ENCODE measurements around the gene SND1.
A peak's percentile ranks its signal among the peaks of the same experiment; 100 is the strongest.
"Not testable (repeated sequence)": the region's sequence is repeated elsewhere in the genome, so short reads cannot be mapped to it uniquely, and the experiment has no call there.

SND1 gene

DNA sequence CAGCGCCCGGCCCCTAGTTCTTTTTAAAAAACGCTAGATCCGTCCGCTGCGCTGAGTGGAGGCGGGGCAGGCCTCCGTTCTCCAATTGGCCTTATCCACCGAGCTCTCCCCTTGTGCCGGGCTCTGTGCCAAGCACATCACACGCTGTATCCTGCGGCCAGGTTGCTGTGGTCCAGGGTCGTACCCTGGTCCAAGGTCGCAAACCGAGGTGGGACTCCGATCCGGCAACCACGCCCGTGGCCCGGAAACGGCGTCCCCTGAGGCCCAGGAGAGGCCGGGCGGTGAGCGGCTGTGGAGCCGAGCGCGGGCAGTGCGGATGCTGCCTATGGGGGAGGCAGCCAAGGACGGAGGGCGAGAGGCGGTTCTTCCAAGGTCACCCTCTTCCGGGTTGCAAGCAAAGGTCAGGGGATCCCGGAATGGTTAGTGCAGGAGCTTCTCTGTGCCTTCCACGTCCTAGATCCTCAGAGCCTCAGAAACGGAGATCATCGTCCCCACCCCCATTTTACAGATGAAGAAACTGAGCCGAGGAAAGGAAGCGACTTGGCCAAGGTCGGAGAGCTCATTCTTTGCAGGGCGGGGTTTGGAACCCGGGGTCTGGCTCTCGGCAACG, 451.6 kb downstream of the SND1 start:
- peak; percentile 15 for DNase-seq (ENCODE audit: low read depth)
- H3K4me3 ChIP-seq (ENCODE audit: low read length) = peak overlapping the region; percentile 52
- TF ChIP-seq CTCF (conservative IDR thresholded peaks at IDR 0.05; ENCODE audit: low read length) = no peak

DNA sequence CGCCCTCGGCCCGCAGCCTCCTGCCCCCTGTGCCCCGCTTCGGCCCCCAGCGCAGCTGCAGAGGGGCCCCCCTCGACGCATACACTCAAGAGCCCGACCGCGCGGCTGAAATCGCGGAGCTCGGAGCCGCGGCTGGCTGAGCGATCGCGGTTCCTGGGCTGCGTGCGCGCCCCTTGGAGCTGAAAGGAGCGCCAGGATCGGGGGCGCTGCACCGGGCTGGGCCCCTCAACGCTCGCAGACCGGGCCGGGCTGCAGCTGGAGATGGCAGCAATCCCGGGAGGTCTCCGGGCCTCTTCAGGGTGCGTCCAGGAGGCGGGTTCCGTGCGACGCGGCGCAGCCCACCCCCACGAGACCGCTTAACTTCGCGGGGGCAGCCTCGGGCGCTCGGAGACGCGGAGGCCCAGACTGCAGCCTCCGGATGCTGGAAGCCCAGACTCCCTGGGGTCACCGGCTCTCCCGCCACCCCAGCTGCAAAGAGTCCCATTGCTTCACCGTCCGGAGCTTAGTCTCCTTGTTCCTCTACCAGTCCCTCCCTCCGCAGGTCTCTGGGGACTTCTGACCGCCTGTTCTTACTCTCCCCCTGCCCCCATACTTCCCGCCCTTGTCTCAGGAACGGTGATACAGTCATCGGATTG, 452.2 kb downstream of the SND1 start:
- TF ChIP-seq CTCF (conservative IDR thresholded peaks at IDR 0.05; ENCODE audit: low read length) = no peak
- H3K4me3 ChIP-seq (ENCODE audit: low read length) = peak overlapping the region; percentile 52
- DNase-seq (ENCODE audit: low read depth) = peak; percentile 22

DNA sequence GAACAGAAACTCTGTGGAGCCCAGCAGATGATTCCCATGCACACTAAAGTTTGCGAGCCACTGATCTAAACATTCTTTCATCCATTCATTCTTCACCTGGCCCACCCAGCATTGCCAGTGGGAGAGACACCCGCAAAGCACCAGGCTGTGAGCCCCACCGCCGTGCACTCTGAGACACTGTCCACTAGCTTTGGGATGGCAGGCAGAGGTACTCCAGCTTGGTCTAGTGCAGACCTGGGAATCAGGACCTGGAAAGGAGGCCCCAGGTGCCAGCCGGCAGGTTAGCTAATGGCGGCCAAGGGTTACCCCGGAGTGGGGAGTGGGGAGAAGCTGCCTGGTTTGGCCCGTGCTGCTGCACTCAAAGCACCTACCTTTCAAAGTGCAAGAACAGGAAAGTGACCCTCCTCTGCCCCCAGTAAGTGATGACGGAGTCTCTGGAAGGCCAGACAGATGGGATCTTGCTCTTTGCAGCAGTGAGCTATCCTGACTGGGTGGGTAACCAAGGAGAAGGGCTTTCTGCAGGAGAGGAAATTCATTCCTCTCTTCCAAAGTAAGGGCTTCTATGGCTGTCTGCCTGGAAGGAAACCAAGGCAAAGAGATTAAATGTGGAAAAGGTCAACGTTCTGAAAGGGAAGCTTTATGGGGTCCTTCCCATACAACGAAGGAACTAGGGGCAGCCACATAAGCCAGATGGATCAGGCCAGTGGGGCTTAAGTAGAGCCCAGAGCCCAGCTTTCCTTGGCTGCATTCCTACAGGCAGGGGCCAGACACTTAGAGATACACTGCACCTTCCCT, 453.4 kb downstream of the SND1 start:
- no peak for TF ChIP-seq CTCF (conservative IDR thresholded peaks at IDR 0.05; ENCODE audit: low read length)
- no peak overlapping the region for H3K4me3 ChIP-seq (ENCODE audit: low read length)
- no peak for DNase-seq (ENCODE audit: low read depth)

DNA sequence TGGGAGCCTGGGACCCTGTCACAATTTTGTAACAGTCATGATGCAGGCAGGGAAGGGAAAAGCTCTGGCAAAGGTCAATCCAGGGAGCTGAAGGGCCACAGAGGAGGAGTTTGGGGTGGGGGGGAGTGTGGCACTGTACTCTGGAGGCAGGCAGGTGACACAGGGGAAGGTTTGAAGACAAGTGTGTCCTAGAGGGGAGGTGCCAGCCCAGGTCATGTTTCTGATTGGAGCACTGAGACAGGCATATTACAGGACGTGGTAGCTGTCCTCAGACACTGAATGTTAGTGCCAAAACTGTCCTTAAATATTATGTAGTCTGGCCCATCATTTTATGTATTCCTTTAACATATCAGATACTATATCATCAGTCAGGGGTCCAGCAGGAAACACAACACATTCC, 454.8 kb downstream of the SND1 start:
- no peak for DNase-seq (ENCODE audit: low read depth)
- no peak overlapping the region for H3K4me3 ChIP-seq (ENCODE audit: low read length)

GRCh38 chr7:128107516-128107915, 455.5 kb downstream of the SND1 start:
- not testable (repeated sequence) for DNase-seq (ENCODE audit: low read depth); H3K4me3 ChIP-seq (ENCODE audit: low read length)

More for the DNA sequence above, 454.8 kb downstream of the SND1 start:
- no peak for TF ChIP-seq CTCF (conservative IDR thresholded peaks at IDR 0.05; ENCODE audit: low read length)

GRCh38 chr7:128108129-128108528, 456.1 kb downstream of the SND1 start:
- H3K4me3 ChIP-seq (ENCODE audit: low read length) = no peak overlapping the region
- DNase-seq (ENCODE audit: low read depth) = no peak
- no peak for TF ChIP-seq CTCF (conservative IDR thresholded peaks at IDR 0.05; ENCODE audit: low read length)

DNA sequence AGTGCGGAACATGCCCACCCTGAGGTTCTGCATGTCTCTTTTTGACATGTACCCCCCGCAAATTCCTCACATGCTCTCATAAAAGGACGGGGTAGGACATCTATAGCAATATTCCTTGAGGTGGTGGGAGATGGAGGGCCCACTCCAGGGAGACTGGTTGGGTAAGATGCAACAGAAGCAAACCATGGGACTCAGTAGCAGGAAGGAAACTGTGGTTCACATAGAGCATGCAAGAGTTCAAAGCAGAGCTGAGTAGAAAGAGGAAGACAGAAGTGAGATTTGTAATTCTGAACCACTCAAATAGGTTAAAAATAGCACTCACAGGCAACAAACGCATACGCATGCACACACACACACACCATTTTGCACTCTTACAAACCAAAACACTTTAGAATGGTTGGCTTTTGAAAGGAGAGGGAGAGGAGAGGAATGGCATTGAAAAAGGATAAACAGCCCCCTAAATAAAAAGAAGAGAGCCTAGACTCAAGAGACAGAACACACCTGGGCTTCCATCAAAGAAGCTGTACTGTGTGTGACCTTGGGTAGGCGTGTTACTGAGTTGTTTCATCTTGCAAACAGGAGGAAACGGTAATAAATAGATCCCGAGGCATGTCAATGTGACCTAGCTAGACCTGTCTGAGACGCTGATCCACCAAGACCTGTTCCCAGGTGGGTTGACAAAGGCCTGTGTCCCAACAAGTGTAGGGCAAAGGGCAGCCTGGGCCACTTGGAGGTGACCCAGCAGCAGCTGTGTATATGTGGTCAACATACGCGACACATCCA, 456.8 kb downstream of the SND1 start:
- no peak for DNase-seq (ENCODE audit: low read depth)
- H3K4me3 ChIP-seq (ENCODE audit: low read length) = no peak overlapping the region
- TF ChIP-seq CTCF (conservative IDR thresholded peaks at IDR 0.05; ENCODE audit: low read length) = no peak

DNA sequence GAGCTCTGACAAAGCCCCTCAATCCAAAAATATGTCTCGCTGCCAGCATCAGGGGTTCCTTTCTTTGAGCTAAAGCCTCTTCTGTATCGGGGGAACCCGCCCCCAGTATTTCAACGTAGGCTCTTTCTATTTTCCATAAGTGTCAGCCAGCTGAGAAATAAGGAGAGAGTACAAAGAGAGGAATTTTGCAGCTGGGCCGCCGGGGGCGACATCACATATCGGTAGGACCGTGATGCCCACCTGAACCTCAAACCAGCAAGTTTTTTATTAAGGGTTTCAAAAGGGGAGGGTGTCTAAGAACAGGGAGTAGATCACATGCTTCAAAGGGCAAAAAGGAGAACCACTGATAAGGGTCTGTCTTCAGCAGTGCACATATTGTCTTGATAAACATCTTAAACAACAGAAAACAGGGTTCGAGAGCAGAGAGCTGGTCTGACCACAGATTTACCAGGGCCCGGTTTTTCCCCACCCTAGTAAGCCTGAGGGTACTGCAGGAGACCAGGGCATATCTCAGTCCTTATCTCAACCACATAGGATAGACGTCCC, 457.5 kb downstream of the SND1 start:
- not testable (repeated sequence) for H3K4me3 ChIP-seq (ENCODE audit: low read length); DNase-seq (ENCODE audit: low read depth)
